BJ (cell line): Measurements from ENCODE around the gene YAF2. TPM values are rescaled to one million over a fixed set of nuclear protein-coding genes. Genes with fewer than 3 reads are reported as not detected.

Experiments
- CTCF ChIA-PET: fragments of 350-600 bp; formaldehyde crosslinking; extraction: SDS; loops from one replicate; lab custom pipeline; 2021; ENCODE audit warnings: antibody characterized with exemption, inconsistent platforms; lab: Yijun Ruan, JAX
- POLR2A ChIA-PET: fragments of 300-600 bp; sonication (Branson Sonifier 250); formaldehyde crosslinking; extraction: SDS; loops from one replicate; lab custom pipeline; 2021; ENCODE audit warnings: antibody characterized with exemption; lab: Charles Lee
- DNase-seq: peaks from one replicate; pipeline ENCODE4 v3.0.0-alpha.2; 2011; ENCODE audit warnings: low read depth
- H3K27me3 ChIP-seq: 2 replicates; pipeline ENCODE4 v1.6.0; 2011; ENCODE audit warnings: low read length; ENCODE audit not compliant: control insufficient read depth, insufficient read depth
- H3K36me3 ChIP-seq: 2 replicates; pipeline ENCODE4 v1.5.1; 2011; ENCODE audit warnings: low read length; ENCODE audit not compliant: control insufficient read depth, insufficient read depth
- H3K4me3 ChIP-seq: 2 replicates; pipeline ENCODE4 v1.5.1; 2011; ENCODE audit warnings: low read depth, mild to moderate bottlenecking, control low read depth, low read length
- CTCF ChIP-seq: IDR thresholded peaks from 2 replicates; pipeline ENCODE4 v1.5.1; 2011; ENCODE audit warnings: low read depth, mild to moderate bottlenecking, control low read depth, inconsistent platforms, low read length, moderate library complexity; ENCODE audit not compliant: insufficient read depth
- polyA plus RNA-seq: library from polyadenylated mRNA; depleted of rRNA; stranded (reverse); fragments of >200 nt; gene quantifications from 2 replicates; pipeline ENCODE4 v1.2.3, GENCODE V29; 2011

The YAF2 gene
- polyA plus RNA-seq, 1 experiment, result 10.0 TPM

- Histone ChIP-seq H3K27me3 (no peaks in the 10 kb centered on the region), H3K36me3 (no peaks in the 10 kb centered on the region), H3K4me3 (no peak overlapping the region)
- DNase-seq, result no peak
- ChIA-PET POLR2A (interaction anchor here (0.6 kb wide), 1 partner anchor 203 kb away, joined by 5 read pairs; no protein-coding TSS in a partner anchor), CTCF (interaction anchor here (1.0 kb wide), 1 partner anchor 10 kb away, joined by 4 read pairs; no protein-coding TSS in a partner anchor)
- TF ChIP-seq CTCF, result no peak
Observed at GRCh38 chr12:42145552-42146215, 92.4 kb downstream of the YAF2 start.

- Histone ChIP-seq H3K36me3 (no peaks in the 10 kb centered on the region), H3K27me3 (no peaks in the 10 kb centered on the region), H3K4me3 (peak overlapping the region; percentile 59)
- POLR2A ChIA-PET, result interaction anchor here (0.6 kb wide), 1 partner anchor 203 kb away, joined by 5 read pairs; no protein-coding TSS in a partner anchor
- no peak for DNase-seq
- CTCF ChIA-PET, result interaction anchor here (1.0 kb wide), 1 partner anchor 10 kb away, joined by 4 read pairs; no protein-coding TSS in a partner anchor
- TF ChIP-seq CTCF, result no peak
Observed at GRCh38 chr12:42145197-42145549, 92.9 kb downstream of the YAF2 start.

GRCh38 chr12:42144408-42145196 lies 93.4 kb downstream of the YAF2 start, which contains the start of gene GXYLT1:
Gene GXYLT1 (minus strand): TSS chr12:42144874. CDS start chr12:42144646, 228 bp downstream.
- CTCF ChIA-PET, result interaction anchor here (1.0 kb wide), 1 partner anchor 11 kb away, joined by 4 read pairs; no protein-coding TSS in a partner anchor
- TF ChIP-seq CTCF, result no peak
- H3K36me3 ChIP-seq, result no peaks in the 10 kb centered on the region
- no peaks in the 10 kb centered on the region for H3K27me3 ChIP-seq
- POLR2A ChIA-PET, result interaction anchor here (0.6 kb wide), 2 partner anchors 204 to 430 kb away, joined by 5 to 7 read pairs; no protein-coding TSS in a partner anchor
- peak within 1 kb of the TSS; percentile 59 for H3K4me3 ChIP-seq
- peak; percentile 57 for DNase-seq

GRCh38 chr12:42144158-42144407 lies 94.0 kb downstream of the YAF2 start:
- CTCF ChIA-PET, result no interaction called here

More at GRCh38 chr12:42144158-42144407, 94.0 kb downstream of the YAF2 start:
- TF ChIP-seq CTCF, result no peak
- POLR2A ChIA-PET, result interaction anchor here (0.6 kb wide), 1 partner anchor 430 kb away, joined by 7 read pairs; no protein-coding TSS in a partner anchor
- peak overlapping the region; percentile 59 for H3K4me3 ChIP-seq
- no peaks in the 10 kb centered on the region for H3K27me3 ChIP-seq
- no peaks in the 10 kb centered on the region for H3K36me3 ChIP-seq
- no peak for DNase-seq
